Measurements from ENCODE around the gene CORO1A.

CORO1A gene

DNA sequence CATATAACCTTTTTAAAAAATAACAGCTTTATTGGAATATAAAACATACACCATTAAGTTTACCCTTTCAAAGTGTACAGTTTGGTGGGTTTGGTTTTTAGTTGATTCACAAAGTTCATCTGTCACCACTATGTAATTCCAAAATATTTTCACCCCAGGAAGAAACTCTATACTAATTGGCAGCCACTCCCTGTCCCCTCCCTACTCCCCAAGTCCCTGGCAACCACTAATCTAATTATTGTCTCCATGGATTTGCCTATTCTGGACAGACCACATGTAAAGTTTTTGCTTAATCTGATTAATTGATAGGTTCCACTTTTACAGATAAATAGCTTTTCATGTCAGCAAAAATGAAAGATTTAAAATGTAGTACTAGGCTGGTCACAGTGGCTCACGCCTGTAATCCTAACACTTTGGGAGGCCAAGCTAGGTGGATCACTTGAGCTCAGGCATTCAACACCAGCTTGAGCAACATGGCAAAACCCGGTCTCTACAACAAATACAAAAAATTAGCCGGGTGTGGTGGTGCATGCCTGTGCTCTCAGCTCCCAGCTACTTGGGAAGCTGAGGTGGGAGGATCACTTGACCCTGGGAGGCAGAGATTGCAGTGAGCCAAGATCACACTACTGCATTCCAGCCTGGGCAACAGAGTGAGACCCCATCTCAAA is 35.4 kb upstream of the CORO1A start:
- H3K4me2 ChIP-seq (ENCODE audit: low read length) = no peak overlapping the region
- H3K4me3 ChIP-seq (ENCODE audit: low read depth, low read length, poor library complexity, severe bottlenecking) = no peak overlapping the region
- H3K27ac ChIP-seq (ENCODE audit: low read depth, low read length, poor library complexity, severe bottlenecking) = no peak overlapping the region
- no peak overlapping the region for H2AFZ ChIP-seq (ENCODE audit: low read length)
- H3K79me2 ChIP-seq (ENCODE audit: insufficient read depth, low read length) = no peaks in the 10 kb centered on the region
- no peaks in the 10 kb centered on the region for H3K9me2 ChIP-seq (ENCODE audit: low read depth, low read length)
- H3K36me3 ChIP-seq (ENCODE audit: insufficient read depth, low read length) = no peaks in the 10 kb centered on the region
- H3K27me3 ChIP-seq (ENCODE audit: insufficient read depth, low read length) = no peaks in the 10 kb centered on the region
- H3K9ac ChIP-seq (ENCODE audit: low read length) = no peak overlapping the region
- TF ChIP-seq CTCF (IDR thresholded peaks at IDR 0.05; ENCODE audit: low read length) (no peak), EZH2 (IDR thresholded peaks at IDR 0.05; ENCODE audit: borderline replicate concordance, low read length) (no peak)
- no peaks in the 10 kb centered on the region for H3F3A ChIP-seq (ENCODE audit: insufficient read depth, low read length)
- H4K20me1 ChIP-seq (ENCODE audit: insufficient read depth, low read length) = no peaks in the 10 kb centered on the region
- 0 out of 2 replicates have a peak, but pooled peaks cover 6% of the 10 kb centered on the region for H3K9me3 ChIP-seq (ENCODE audit: low read length)
- no peaks in the 10 kb centered on the region for H3K4me1 ChIP-seq (ENCODE audit: insufficient read depth, low read length, severe bottlenecking)

DNA sequence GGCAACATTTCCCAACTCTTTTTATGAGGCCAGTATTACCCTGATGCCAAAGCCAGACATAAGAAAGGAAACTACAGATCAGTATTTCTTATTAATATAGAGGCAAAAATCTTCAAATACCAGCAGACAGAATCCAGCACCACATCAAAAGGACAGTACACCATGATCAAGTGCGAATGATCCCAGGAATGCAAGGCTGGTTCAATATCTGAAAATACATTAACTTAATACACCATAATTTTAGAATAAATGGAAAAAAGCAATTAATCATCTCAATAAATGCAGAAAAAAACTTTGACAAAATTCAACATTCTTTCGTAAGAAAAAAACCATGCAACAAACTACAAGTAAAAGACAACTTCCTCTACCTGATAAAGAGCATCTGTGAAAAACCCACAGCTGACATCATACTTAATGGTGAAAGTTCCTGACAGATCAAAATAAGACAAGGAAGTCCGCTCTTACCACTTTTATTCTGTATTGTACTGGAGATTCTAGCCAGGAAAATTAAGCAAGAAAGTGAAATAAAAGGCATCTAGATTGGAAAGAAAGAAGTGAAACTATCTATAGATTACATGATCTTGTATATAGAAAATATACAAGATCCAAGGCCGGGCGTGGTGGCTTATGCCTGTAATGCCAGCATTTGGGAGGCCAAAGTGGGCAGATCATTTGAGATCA is 34.0 kb upstream of the CORO1A start:
- no peak overlapping the region for H3K4me2 ChIP-seq (ENCODE audit: low read length)
- no peaks in the 10 kb centered on the region for H3F3A ChIP-seq (ENCODE audit: insufficient read depth, low read length)
- H3K27ac ChIP-seq (ENCODE audit: low read depth, low read length, poor library complexity, severe bottlenecking) = no peak overlapping the region
- TF ChIP-seq EZH2 (IDR thresholded peaks at IDR 0.05; ENCODE audit: borderline replicate concordance, low read length) (no peak), CTCF (IDR thresholded peaks at IDR 0.05; ENCODE audit: low read length) (no peak)
- no peak overlapping the region for H3K9ac ChIP-seq (ENCODE audit: low read length)
- no peaks in the 10 kb centered on the region for H3K36me3 ChIP-seq (ENCODE audit: insufficient read depth, low read length)
- H2AFZ ChIP-seq (ENCODE audit: low read length) = no peak overlapping the region
- no peaks in the 10 kb centered on the region for H3K27me3 ChIP-seq (ENCODE audit: insufficient read depth, low read length)
- no peaks in the 10 kb centered on the region for H4K20me1 ChIP-seq (ENCODE audit: insufficient read depth, low read length)
- no peaks in the 10 kb centered on the region for H3K79me2 ChIP-seq (ENCODE audit: insufficient read depth, low read length)
- no peaks in the 10 kb centered on the region for H3K9me2 ChIP-seq (ENCODE audit: low read depth, low read length)
- H3K9me3 ChIP-seq (ENCODE audit: low read length) = 0 out of 2 replicates have a peak, but pooled peaks cover 6% of the 10 kb centered on the region
- no peaks in the 10 kb centered on the region for H3K4me1 ChIP-seq (ENCODE audit: insufficient read depth, low read length, severe bottlenecking)
- H3K4me3 ChIP-seq (ENCODE audit: low read depth, low read length, poor library complexity, severe bottlenecking) = no peak overlapping the region

DNA sequence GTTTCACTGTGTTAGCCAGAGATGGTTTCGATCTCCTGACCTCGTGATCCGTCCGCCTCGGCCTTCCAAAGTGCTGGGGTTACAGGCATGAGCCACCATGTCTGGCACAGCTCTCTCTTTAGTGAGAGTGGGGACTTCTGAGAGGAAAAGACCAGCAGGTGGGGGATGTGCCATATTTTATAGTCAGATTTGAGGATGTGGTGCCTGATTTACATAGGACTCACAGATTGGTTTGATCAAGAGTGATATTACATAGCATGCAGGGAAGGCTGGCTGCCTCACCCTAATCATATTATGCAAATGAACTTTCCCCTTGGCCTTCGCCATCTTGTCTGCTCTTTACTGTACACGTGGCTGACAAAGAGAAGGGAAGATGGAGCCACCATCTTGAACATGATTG is 32.3 kb upstream of the CORO1A start:
- no peak overlapping the region for H3K27ac ChIP-seq (ENCODE audit: low read depth, low read length, poor library complexity, severe bottlenecking)
- H3K9ac ChIP-seq (ENCODE audit: low read length) = no peak overlapping the region
- no peaks in the 10 kb centered on the region for H3K79me2 ChIP-seq (ENCODE audit: insufficient read depth, low read length)
- H3K4me1 ChIP-seq (ENCODE audit: insufficient read depth, low read length, severe bottlenecking) = no peaks in the 10 kb centered on the region
- 0 out of 2 replicates have a peak, but pooled peaks cover 6% of the 10 kb centered on the region for H3K9me3 ChIP-seq (ENCODE audit: low read length)
- TF ChIP-seq CTCF (IDR thresholded peaks at IDR 0.05; ENCODE audit: low read length) (no peak), EZH2 (IDR thresholded peaks at IDR 0.05; ENCODE audit: borderline replicate concordance, low read length) (no peak)
- H3K27me3 ChIP-seq (ENCODE audit: insufficient read depth, low read length) = no peaks in the 10 kb centered on the region
- no peak overlapping the region for H3K4me2 ChIP-seq (ENCODE audit: low read length)
- H4K20me1 ChIP-seq (ENCODE audit: insufficient read depth, low read length) = no peaks in the 10 kb centered on the region
- no peaks in the 10 kb centered on the region for H3F3A ChIP-seq (ENCODE audit: insufficient read depth, low read length)
- no peak overlapping the region for H3K4me3 ChIP-seq (ENCODE audit: low read depth, low read length, poor library complexity, severe bottlenecking)
- H3K9me2 ChIP-seq (ENCODE audit: low read depth, low read length) = no peaks in the 10 kb centered on the region
- H2AFZ ChIP-seq (ENCODE audit: low read length) = no peak overlapping the region
- no peaks in the 10 kb centered on the region for H3K36me3 ChIP-seq (ENCODE audit: insufficient read depth, low read length)
